Measurements from ENCODE around the gene NSMCE1. TPM values are rescaled to one million over a fixed set of nuclear protein-coding genes. Genes with fewer than 3 reads are reported as not detected.

The NSMCE1 gene
- total RNA-seq, 1 experiment from 2014 or later = 73.3 TPM

DNA sequence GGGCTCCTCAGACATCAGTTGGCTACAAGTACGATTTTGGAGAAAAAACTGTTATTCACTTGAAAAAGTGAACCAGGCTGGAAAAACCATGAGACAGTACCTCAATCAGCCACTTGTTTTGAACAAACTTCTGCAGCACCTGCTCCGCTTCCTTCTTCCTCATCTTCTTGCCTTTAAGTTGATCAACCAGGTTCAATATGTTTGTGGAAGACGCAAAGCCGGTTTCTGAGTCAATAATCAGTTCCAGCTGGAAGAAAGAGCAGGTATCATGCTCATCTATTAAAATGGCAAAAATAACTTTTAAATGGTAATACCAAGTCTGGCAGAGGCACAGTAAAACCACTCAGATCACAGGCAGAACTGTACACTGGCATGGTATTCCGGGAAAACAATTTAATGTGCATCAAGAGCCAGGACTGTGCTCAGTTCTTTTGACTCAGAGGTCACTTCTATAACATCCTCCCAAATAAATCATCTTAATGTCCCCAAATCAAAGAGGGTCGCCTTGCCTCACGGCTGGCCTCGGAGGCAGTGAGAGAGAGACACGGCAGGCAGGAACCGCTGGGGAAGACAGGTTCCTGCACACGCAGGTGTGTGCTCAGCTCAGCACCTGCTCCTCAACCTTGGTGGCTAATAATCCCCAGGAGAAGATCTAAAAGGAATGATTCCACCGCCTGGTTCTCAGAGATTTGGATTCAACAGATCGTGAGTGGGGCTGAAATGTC, 35.5 kb downstream of the NSMCE1 start:
- DNase-seq (ENCODE audit: low read depth) = no peak

DNA sequence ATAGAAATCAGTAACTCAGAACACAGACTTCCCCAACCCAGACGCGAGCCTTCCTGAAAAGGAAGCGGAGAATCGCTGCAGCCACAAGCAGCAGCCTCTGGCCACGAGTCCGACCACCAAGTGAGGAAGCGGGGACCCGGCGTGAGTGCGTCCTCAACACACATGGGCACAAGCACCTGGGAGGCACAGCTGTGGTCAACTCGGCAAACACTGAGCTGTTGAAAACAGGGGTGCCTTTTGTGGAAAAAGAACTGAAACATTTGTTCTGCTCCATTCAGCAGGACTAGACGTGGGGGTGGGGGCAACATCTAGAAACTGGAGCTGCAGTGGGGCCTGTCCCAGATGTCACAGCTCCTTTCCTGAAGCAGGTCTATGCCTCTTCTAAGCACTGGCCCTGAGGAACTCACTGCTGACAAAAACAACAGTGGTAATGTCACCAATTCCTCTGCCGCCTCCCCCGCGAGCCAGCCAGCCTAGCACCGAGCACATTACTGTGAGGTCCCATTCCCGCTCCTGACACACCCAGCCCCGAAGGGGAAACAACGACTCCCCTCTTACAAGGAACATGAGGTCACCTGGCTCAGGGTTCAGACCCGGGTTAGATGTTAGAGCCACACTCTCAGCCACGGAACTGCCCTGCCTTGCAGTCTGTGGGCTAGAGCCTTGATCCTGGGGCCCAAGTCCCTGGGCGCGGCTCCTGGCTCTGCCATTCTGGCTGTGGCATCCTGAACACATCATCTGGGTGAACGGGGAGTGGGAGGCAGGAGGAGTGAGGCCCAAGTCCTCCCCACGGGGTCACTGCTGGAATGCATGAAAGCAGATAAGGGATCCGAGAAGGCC, 36.3 kb downstream of the NSMCE1 start:
- no peak for DNase-seq (ENCODE audit: low read depth)

DNA sequence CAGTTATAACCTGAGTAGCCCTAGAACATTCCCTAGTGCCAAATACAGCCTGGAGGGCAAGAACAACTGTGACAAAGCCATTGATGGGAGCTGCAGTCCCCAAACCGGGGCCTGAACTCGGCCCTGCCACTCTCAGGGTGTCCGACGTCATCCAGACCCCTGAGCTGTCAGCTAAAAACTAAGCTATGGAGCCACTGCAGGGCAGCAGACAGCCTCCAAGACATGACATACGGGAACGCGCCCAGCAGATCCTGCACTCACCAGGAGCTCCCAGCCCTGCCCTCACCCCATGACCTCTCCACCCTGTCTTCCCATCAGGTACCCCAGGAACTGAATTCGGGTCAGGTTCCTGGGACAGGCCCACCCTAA, 36.9 kb downstream of the NSMCE1 start:
- no peak for DNase-seq (ENCODE audit: low read depth)

DNA sequence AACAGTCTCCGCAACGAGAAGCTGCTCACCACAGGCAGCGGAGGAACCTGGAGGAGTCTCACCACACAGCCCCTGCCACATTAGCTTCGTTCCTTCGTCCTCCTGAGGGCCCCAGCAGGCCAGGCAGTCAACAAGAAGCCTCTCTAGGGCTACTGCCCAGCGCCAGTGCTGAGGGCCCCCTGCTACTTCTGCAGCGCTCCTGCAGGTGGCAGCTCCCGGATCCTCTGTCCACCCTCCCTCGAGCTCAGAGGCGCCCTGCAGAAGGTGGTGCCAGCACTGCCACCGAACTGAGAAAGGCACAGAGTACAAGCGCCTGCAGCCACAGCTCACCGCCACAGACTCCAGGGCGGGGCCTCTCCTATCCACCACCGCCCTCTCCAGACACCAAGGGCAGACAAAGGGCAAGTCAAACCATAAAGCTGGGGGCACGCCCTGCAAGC, 38.0 kb downstream of the NSMCE1 start:
- DNase-seq (ENCODE audit: low read depth) = no peak

DNA sequence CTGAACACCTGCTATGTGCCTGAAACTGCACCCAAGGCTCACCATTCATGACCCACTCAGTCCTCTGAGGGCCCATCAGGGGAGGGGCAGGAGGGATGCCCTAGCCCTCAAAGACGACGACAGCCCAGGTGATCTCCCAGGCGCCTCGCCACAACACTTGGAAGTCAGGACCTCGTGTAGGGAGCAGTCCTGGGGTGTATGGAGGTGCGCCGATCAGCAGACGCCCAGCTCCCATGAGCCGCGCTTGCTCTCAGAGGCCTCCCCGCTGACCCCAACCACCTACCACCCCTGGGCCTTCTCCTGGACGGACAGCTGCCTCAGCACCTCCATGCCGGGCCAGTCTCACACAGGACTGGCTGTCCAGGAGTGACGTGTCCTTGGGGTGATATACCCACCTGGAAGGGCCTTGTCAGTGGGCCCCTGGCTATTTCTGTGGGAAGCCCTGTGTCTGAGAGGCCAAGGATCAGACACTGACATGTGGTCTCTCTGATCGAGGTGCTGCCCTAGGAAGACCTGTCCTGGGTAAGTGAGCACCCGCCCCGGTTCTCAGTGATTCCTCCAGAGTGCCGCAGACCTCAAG, 38.6 kb downstream of the NSMCE1 start:
- DNase-seq (ENCODE audit: low read depth) = no peak

DNA sequence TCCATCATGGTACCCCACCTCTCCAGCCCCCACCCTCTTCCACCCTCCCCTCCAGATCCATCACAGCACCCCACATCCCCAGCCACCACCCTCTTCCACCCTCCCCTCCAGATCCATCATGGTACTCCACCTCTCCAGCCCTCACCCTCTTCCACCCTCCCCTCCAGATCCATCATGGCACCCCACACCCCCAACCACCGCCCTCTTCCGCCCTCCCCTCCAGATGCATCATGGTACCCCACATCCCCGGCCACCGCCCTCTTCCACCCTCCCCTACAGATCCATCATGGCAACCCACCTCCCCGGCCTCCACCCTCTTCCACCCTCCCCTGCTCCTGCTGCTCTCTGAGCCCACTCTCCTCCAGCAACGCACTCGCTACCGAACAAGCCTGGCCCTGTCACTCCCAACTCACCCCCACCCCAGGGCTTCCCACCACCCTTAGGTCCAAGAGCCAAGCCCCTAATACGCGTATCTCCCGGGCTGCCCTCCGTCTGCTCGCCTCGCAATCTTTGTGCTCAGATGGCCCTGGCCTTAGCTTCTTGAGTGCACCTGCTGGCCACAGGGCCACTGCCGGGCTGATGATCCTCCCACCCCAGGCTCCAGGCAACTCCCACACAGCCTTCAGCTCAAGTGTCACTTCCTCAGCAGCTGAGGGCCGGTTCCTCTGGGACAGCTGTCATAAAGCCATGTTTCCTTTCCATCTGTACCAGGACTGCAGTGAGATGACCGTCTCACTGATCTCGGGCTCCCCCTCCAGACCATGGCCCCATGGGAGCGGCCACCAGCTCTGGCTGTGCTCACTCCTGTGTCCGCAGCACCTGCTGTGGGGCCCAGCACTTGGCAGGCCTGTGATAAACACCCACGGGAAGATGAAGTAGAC, 39.7 kb downstream of the NSMCE1 start:
- no peak for DNase-seq (ENCODE audit: low read depth)

DNA sequence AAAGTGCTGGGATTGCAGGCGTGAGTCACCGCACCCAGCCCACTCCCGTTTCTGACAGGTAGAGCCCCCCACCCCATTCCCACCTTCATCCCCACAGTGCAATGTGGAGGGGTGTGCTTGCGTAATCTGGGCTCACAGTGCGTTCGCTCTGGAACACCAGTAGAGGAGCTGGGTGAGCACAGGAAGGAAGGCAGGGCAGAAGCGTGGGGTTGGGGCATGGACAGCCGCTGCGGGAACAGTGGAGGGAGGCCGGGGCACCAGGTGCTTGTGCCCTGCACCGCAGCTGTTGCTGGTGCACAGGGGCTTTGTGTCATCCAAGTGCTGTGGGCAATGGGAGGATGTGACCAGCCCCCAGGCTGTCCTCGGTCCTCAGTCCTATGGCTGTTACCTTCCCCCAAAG, 40.5 kb downstream of the NSMCE1 start:
- DNase-seq (ENCODE audit: low read depth) = no peak

DNA sequence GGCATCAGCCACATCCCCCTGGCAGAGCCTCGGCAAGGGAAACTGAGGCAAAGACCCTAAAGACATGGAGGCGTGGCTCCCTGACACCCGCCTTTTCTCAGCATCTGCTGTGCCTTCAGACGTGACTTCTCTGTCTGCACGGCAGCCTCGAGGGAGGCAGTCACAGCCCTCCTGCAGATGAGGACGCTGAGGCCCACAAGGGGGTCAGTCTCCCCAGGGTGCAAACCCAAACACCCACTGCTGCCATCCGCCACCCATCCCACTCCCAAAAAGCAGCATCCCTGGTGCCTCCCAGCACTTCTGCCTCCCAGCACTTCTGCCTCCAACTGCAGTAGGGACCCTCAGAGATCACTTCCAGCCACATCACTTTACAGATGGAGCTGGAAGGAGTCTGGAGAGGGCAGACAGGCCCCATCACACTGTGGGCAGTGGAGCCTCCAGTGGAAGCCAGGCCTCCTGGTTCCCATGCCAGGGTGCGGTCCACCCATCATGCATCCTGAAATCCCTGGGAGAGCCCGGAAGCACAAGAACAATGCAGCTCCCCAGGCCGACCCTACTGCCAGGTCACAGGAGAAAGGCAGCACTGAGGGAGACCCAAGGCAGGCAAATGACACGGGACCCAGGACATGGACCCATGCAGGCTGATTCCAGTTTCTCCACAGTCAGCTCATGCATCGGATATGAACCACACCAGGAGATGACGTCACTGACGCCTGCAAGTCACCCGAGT, 41.4 kb downstream of the NSMCE1 start:
- DNase-seq (ENCODE audit: low read depth) = no peak

DNA sequence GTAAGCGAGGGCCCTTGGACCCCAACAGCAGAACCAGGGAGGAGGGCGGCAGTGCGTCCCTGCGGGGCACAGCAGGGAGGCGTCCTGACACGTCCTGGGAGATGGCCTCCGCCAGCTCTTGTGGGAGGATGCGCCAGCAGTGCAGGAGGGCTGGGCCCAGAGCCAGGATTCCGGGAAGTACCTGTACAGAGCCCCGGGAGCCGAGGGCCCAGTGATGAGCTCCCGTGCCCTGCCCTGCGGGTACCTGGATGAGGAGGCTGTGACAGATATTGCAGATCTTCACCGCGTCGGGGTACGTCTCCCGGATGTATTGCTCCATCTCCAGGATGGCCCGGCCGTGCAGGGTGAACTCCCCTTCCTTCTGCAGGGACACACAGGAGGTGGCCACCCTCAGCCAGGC, 42.1 kb downstream of the NSMCE1 start:
- no peak for DNase-seq (ENCODE audit: low read depth)

DNA sequence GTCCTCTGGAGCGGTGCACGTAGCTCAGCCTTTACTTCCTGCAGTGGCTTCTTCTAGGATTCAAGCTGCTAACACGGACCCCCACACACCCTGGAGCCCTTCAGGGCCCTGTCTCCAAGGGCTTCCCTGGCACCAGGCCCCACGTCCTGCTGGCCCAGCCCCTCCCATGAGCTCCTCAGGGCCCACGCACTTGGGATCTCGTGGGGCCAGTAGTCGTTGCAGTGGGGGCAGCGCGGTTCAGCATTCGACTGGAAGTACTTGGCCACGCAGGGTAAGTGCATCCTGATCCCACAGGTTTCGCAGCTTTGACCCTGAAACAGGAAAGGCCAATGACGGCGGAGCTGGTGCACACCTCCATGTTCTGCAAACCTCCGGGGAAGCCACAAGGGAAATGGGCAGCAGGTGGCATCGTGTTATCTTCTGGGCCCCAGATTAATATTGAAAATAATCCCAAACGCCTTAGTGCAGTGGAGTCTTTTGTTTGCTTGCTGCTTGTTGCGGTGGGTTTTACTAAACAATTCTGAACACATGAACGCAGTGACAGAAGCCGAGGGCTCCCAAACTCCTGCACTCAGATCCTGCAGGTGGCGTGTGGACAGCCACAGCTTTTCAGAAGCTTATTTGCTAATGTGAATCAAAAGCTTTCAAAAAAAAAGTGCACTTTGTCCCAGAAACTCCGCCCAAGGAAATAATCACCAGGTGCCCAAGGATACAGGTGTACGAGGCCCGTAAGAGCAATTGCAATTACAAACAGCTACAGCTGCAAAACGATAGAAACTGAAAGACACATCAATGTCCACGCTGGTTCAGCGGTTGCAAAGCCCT, 42.8 kb downstream of the NSMCE1 start:
- no peak for DNase-seq (ENCODE audit: low read depth)

DNA sequence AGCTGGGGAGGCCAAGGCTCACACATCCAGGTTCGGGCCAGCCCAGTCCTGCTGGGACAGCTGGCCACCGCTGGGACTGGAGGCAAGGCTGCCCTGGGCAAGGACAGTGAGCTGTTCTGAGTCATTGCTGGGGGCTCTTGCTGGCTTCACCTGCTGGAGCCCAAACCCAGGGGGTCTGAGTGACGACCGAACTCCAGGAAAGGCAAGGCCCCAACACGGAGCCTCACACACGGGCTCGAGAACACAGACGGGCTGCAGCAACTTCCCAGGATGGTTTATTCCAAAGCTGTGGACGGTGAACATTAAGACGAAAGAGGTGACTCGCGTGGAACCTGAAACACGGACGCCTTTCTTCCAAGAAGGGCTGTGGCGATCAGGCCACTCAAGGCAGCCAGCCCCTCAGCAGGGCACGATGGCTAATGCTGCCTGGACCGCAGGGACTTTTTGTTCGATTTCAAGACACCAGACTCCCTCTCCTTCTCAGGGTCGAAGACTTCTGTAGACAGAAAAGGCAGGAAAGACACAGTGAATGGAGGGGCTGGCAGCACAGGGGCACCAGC, 43.8 kb downstream of the NSMCE1 start:
- DNase-seq (ENCODE audit: low read depth) = no peak

DNA sequence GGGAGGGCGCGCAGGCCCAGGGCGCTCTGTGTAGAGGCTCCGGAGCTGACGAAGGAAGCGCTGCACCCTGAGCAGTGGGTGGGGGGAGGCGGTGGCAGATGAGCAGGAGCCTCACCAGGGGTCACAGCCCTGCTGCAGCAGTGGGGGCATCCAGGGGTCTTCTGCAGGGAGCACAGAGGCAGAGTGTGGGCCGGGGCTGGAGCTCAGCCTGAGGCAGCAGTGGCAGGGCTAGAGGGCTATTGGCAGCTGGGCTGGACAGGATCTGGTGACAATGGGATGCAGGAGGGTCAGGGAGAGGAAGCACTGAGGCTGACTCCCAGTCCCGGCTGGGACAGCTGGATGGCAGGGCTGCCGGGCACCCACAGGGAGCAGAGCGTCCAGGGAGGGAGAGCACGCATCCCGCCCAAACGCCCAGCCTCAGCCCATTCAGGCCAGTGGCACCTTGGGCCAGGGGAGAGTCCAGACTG, 44.3 kb downstream of the NSMCE1 start:
- DNase-seq (ENCODE audit: low read depth) = no peak

DNA sequence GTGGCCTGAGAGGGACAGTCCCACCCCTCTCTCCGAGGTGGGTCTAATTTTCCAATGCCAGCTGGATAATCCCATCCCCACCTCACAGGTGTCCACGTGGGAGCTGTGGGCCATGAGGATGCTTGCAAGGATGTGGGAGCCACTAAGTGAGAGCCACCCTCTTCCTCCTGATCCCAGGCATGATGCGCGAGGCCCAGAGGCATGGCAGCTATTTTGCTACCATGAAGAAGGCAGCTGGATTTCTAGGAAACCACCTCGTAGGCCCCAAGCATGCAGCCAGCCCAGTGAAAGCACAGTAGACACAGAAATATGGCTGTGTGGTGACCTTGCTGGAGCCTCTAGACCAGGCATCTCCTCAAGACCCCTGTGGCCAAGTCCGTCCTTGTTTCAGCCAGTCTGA, 44.9 kb downstream of the NSMCE1 start:
- DNase-seq (ENCODE audit: low read depth) = no peak

DNA sequence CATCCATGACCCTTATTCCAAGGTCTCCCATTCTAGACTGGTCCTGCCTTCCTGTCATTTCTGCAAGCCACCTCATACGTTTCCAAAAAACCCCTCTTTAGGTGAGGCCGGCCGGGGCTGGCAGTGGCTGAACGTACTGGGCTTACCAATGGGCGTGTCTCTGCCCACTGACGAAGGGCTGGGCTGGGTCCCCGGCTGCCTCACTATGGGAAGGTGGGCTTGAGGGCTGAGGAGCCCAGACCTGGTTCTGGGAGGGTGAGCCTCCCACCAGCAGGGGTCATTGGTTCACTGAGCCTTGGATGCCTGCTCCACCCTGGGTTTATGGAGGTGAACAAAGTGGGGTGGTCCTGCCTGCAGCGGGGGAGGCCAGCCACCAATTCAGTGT, 45.4 kb downstream of the NSMCE1 start:
- DNase-seq (ENCODE audit: low read depth) = no peak

DNA sequence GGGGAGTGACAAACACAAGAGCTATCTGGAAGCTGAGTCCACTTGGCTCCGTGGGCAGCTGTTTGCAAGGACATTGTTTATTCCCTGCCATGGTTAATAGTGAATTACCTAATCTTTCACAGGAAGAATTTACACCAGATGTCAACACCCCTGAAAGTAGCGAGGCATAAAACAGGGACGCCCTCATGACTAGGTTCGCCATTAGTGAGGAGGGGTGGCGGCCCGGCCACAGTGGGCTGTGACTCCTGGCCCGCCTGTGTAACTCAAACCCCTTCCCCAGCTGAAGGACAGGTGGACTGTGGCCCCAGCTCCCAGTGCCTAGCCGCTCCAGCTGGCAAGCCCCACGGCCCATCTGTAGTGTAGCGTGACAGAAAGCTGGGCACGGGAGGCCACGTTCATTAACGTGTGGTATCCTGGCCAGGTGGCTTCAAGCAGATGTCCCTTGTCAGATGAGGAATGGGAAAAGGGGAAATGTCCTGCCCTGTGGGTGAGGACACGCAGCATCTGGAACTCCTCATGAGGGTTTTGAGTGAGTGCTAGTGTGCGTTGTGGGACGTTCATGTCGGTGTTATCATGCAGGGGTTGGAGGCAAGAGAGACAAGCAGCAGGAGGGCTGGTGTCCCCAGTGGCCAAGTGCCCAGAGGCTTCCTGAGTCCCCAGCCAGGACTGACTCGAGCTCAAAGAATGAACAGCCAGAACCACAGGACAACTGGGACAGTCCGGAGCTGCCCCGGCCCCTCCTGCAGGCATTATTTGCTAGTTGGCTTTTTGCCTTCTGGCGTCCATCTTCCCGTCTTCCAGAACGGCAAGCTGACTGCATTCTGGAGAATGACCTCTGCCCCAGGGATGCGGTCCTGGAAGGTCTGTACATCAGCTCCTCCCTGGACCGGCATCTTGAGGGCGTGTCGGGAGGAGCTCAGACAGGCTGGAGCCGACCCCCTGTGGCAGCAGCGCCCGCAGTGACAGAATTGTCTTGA, 46.0 kb downstream of the NSMCE1 start:
- no peak for DNase-seq (ENCODE audit: low read depth)

DNA sequence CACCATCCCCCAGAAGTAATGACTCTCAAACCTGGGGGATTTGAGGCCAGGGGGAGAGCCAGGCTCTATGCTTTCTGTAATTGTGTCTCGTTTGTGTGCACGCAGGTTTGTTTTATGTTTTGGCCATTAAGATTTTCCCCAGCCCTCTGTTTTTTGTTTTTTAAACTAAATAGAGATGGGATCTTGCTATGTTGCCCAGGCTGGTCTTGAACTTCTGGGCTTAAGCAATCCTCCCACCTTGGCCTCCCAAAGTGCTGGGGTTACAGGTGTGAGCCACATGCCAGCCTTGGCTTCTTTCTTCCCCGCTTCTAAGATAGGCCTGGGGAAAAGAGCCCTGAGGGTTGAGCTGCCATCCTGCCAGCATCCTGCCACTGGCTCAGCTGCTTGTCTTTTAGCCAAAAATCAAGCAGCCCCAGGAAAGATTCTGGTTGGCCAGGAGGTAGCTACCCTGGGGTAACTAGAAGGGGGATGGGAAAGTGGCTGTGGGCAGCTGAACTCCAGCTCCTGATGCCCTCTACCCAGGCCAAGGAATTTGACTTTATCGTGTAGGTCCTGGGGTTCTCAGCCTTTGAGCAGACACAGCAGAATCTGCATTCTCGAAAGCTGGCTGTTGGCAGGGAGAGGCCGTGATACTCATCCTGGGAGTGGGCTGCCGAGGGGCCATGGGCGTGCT, 46.9 kb downstream of the NSMCE1 start:
- DNase-seq (ENCODE audit: low read depth) = no peak

DNA sequence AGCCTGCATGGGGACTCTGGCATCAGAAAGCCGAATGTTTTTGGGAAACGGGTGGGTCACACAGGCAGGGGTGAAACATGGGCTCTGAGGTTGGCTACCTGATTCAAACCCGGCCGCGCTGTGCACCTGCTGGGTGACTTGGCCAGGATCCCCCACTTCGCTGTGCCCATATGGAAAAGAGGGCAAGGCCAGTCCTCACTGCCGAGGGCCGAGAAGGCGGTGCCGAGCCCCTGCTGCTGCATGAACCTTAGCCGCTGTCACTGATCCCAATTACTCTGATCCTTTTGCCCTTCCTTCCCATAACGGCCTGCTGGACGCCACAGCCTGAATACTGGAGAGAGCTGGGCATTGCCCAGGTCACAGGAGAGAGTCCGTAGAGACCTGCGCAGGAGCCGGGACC, 47.6 kb downstream of the NSMCE1 start:
- no peak for DNase-seq (ENCODE audit: low read depth)

DNA sequence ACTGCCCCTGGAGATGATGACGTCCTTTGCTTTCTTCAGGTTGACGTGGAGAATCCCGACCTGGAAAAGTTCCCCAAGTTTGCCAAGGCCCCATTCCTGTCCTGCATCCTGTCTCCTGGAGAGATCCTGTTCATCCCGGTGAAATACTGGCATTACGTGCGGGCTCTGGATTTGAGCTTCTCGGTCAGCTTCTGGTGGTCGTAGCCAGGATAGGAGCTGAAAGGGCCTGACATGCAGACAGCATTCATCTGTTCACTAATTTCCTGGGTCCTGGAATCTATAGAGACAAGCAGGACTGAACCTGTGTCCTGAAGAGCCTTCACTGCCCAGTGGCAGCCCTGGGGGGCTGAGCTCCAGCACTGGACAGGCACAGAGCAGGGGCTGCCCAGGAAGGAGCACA, 48.0 kb downstream of the NSMCE1 start:
- no peak for DNase-seq (ENCODE audit: low read depth)
